Testis (tissue), 2 donors: ENCODE results near the gene RPTOR.

Experiments
- POLR2A ChIP-seq: fragments of 450-650 bp; IDR thresholded peaks from one replicate; pipeline ENCODE4 v1.6.1; 2017; ENCODE audit warnings: antibody characterized with exemption, mild to moderate bottlenecking, moderate library complexity
- TF ChIP-seq, protein P1 (sequence below), 3 experiments: fragments of 450-650 bp in 2 of 3; fragments of 200-600 bp in 1 of 3; sonication (generic) in 1 of 3; IDR thresholded peaks; one replicate each; pipeline ENCODE4 v1.5.1; 2016 to 2019; ENCODE audit warnings: antibody characterized with exemption in 3 of 3, mild to moderate bottlenecking in 2 of 3, moderate library complexity in 1 of 3

DNA sequence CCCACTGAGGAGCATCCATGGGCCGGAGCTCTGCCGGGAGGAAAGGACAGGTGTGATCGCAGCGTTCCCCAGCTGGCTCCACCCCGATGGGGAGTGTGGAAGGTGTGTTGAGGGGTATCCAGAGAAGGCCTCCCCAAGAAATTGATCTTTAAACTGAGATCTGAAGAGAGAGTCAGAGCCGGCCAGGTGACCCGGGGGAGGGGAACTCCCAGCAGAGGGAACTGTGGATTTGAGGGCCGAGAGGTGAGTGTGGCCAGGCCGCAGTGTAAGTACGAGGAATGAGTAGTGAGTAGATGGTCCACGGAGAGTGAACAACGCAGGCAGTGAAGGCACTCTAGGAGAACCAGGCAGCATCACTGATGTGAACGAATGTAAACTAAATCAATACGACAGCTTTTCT is 80.2 kb downstream of the RPTOR start:
- TF ChIP-seq POLR2A: no peak
- TF ChIP-seq, protein P1, sequence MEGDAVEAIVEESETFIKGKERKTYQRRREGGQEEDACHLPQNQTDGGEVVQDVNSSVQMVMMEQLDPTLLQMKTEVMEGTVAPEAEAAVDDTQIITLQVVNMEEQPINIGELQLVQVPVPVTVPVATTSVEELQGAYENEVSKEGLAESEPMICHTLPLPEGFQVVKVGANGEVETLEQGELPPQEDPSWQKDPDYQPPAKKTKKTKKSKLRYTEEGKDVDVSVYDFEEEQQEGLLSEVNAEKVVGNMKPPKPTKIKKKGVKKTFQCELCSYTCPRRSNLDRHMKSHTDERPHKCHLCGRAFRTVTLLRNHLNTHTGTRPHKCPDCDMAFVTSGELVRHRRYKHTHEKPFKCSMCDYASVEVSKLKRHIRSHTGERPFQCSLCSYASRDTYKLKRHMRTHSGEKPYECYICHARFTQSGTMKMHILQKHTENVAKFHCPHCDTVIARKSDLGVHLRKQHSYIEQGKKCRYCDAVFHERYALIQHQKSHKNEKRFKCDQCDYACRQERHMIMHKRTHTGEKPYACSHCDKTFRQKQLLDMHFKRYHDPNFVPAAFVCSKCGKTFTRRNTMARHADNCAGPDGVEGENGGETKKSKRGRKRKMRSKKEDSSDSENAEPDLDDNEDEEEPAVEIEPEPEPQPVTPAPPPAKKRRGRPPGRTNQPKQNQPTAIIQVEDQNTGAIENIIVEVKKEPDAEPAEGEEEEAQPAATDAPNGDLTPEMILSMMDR (IDR thresholded peaks at IDR 0.05): no peak
